Glutamatergic neuron (in vitro differentiated cells): Measurements from ENCODE around the gene R3HCC1L. TPM values are rescaled to one million over a fixed set of nuclear protein-coding genes. Genes with fewer than 3 reads are reported as not detected.

Experiments
- DNase-seq: peaks from one replicate; pipeline ENCODE4 v3.0.0; 2022
- H3K27ac Mint-ChIP-seq: one replicate; pipeline ENCODE4 v1.8.0; 2020; ENCODE audit warnings: mild to moderate bottlenecking, mixed read lengths, inconsistent platforms; ENCODE audit not compliant: unreplicated experiment
- H3K27me3 Mint-ChIP-seq: one replicate; pipeline ENCODE4 v1.8.0; 2020; ENCODE audit warnings: mild to moderate bottlenecking, moderate library complexity, mixed read lengths, inconsistent platforms; ENCODE audit not compliant: unreplicated experiment
- H3K36me3 Mint-ChIP-seq: one replicate; pipeline ENCODE4 v1.8.0; 2020; ENCODE audit warnings: mild to moderate bottlenecking, mixed read lengths, inconsistent platforms; ENCODE audit not compliant: unreplicated experiment
- H3K4me1 Mint-ChIP-seq: one replicate; pipeline ENCODE4 v1.8.0; 2020; ENCODE audit warnings: mild to moderate bottlenecking, low read depth, mixed read lengths, inconsistent platforms; ENCODE audit not compliant: unreplicated experiment
- H3K4me3 Mint-ChIP-seq: one replicate; pipeline ENCODE4 v1.8.0; 2020; ENCODE audit warnings: mild to moderate bottlenecking, mixed read lengths, inconsistent platforms; ENCODE audit not compliant: unreplicated experiment
- H3K9me3 Mint-ChIP-seq: one replicate; pipeline ENCODE4 v1.8.0; 2020; ENCODE audit warnings: mild to moderate bottlenecking, moderate library complexity, mixed read lengths, inconsistent platforms; ENCODE audit not compliant: unreplicated experiment
- CTCF ChIP-seq: fragments of 200-600 bp; sonication (generic); IDR thresholded peaks from one replicate; pipeline ENCODE4 v1.5.0; 2021; ENCODE audit not compliant: partially characterized antibody, unreplicated experiment
- total RNA-seq: library from RNA; stranded (reverse); fragmentation: NEBNext Ultra II Directional; extraction: Animal tissue kit (Norgen Biotek cat#: 25700); gene quantifications from one replicate; pipeline ENCODE4 v1.2.1, GENCODE V29; 2021; ENCODE audit not compliant: unreplicated experiment

The R3HCC1L gene
- total RNA-seq, 1 donor from 2014 or later = 13.6 TPM

GRCh38 chr10:98098247-98098646 is 36.2 kb upstream of the R3HCC1L start:
- no peak for DNase-seq
- peaks cover 10% of the 10 kb centered on the region for H3K27me3 Mint-ChIP-seq
- H3K27ac Mint-ChIP-seq = no peak overlapping the region
- TF ChIP-seq CTCF = no peak
- peaks cover 10% of the 10 kb centered on the region for H3K4me1 Mint-ChIP-seq
- peaks cover 6% of the 10 kb centered on the region for H3K9me3 Mint-ChIP-seq
- H3K36me3 Mint-ChIP-seq = no peaks in the 10 kb centered on the region
- no peak overlapping the region for H3K4me3 Mint-ChIP-seq

GRCh38 chr10:98100476-98100875 is 34.0 kb upstream of the R3HCC1L start:
- no peak for DNase-seq
- H3K4me1 Mint-ChIP-seq = peaks cover 12% of the 10 kb centered on the region
- peaks cover 10% of the 10 kb centered on the region for H3K27me3 Mint-ChIP-seq
- no peak overlapping the region for H3K27ac Mint-ChIP-seq
- no peaks in the 10 kb centered on the region for H3K36me3 Mint-ChIP-seq
- H3K9me3 Mint-ChIP-seq = peaks cover 6% of the 10 kb centered on the region
- no peak overlapping the region for H3K4me3 Mint-ChIP-seq
- TF ChIP-seq CTCF = no peak

DNA sequence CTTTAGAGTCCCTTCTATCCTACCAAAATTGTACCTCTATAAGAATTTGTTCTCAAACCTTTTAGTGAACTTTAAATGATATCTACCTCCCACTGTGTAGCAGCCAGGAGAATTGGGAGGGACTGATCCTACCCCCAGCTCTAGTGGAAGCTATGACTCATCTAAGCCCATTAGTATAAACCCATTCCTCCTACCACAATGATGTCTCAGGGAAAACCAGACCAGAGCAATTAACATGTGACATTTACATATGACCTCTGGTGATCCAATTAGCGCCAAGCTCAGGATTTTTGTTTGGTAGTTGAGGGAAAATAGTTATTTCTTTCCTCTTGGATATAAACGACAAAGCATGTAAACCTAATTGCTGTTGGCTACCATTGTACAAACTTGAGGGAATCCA is 33.1 kb upstream of the R3HCC1L start:
- TF ChIP-seq CTCF = no peak
- Mint-ChIP-seq H3K36me3 (no peaks in the 10 kb centered on the region), H3K4me3 (no peak overlapping the region), H3K4me1 (peaks cover 12% of the 10 kb centered on the region), H3K27me3 (peaks cover 8% of the 10 kb centered on the region), H3K27ac (no peak overlapping the region), H3K9me3 (peaks cover 6% of the 10 kb centered on the region)
- DNase-seq = no peak

GRCh38 chr10:98104125-98104524 is 30.3 kb upstream of the R3HCC1L start:
- Mint-ChIP-seq H3K27ac (no peak overlapping the region), H3K36me3 (no peaks in the 10 kb centered on the region), H3K4me3 (no peak overlapping the region), H3K27me3 (no peaks in the 10 kb centered on the region), H3K4me1 (peaks cover 2% of the 10 kb centered on the region), H3K9me3 (no peaks in the 10 kb centered on the region)
- TF ChIP-seq CTCF = no peak
- no peak for DNase-seq

- no peak for DNase-seq
- Mint-ChIP-seq H3K4me1 (peaks cover 2% of the 10 kb centered on the region), H3K4me3 (no peak overlapping the region), H3K27ac (no peak overlapping the region), H3K27me3 (no peaks in the 10 kb centered on the region), H3K9me3 (peaks cover 1% of the 10 kb centered on the region), H3K36me3 (no peaks in the 10 kb centered on the region)
- TF ChIP-seq CTCF = no peak
Measured at GRCh38 chr10:98106531-98106930, 27.9 kb upstream of the R3HCC1L start.
